Measurements from ENCODE around the gene TNS4.

- TF ChIP-seq UBTF (IDR thresholded peaks at IDR 0.05; ENCODE audit: borderline replicate concordance in 1 of 2, low read depth in 2 of 2, low read length in 2 of 2) (no peak), CHD4 (IDR thresholded peaks at IDR 0.05; ENCODE audit: insufficient read depth, insufficient replicate concordance, low read depth, low read length, poor library complexity, severe bottlenecking) (no peak), MBD2 (IDR thresholded peaks at IDR 0.05; ENCODE audit: borderline replicate concordance, low read depth) (no peak), RAD51 (IDR thresholded peaks at IDR 0.05; ENCODE audit: borderline replicate concordance, low read depth) (no peak), POLR2A (conservative IDR thresholded peaks at IDR 0.05) (no peak), PHF21A (IDR thresholded peaks at IDR 0.05; ENCODE audit: borderline replicate concordance, low read depth) (no peak), MYC (IDR thresholded peaks at IDR 0.05; ENCODE audit: low read depth, low read length) (no peak), MYC (CRISPR knock-in tag; IDR thresholded peaks at IDR 0.05; ENCODE audit: borderline replicate concordance, low read depth) (no peak), E2F8 (IDR thresholded peaks at IDR 0.05; ENCODE audit: low read depth, partially characterized antibody) (no peak), ZNF384 (IDR thresholded peaks at IDR 0.05; ENCODE audit: low read depth, low read length) (no peak), SMC3 (conservative IDR thresholded peaks at IDR 0.05; ENCODE audit: insufficient read depth, low read depth, low read length) (no peak), TFE3 (CRISPR knock-in tag; IDR thresholded peaks at IDR 0.05) (no peak), MTF1 (CRISPR knock-in tag; IDR thresholded peaks at IDR 0.05; ENCODE audit: borderline replicate concordance) (no peak)
- TF ChIP-seq, protein P1, sequence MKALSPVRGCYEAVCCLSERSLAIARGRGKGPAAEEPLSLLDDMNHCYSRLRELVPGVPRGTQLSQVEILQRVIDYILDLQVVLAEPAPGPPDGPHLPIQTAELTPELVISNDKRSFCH (CRISPR knock-in tag; IDR thresholded peaks at IDR 0.05), result no peak
- TF ChIP-seq, protein P1 (tag; IDR thresholded peaks at IDR 0.05), result no peak
- TF ChIP-seq, protein P2, sequence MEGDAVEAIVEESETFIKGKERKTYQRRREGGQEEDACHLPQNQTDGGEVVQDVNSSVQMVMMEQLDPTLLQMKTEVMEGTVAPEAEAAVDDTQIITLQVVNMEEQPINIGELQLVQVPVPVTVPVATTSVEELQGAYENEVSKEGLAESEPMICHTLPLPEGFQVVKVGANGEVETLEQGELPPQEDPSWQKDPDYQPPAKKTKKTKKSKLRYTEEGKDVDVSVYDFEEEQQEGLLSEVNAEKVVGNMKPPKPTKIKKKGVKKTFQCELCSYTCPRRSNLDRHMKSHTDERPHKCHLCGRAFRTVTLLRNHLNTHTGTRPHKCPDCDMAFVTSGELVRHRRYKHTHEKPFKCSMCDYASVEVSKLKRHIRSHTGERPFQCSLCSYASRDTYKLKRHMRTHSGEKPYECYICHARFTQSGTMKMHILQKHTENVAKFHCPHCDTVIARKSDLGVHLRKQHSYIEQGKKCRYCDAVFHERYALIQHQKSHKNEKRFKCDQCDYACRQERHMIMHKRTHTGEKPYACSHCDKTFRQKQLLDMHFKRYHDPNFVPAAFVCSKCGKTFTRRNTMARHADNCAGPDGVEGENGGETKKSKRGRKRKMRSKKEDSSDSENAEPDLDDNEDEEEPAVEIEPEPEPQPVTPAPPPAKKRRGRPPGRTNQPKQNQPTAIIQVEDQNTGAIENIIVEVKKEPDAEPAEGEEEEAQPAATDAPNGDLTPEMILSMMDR (IDR thresholded peaks at IDR 0.05 in 2 of 3, conservative IDR thresholded peaks at IDR 0.05 in 1 of 3; ENCODE audit: insufficient read depth in 2 of 3, low read depth in 1 of 3, low read length in 3 of 3), result no peak
Measured at GRCh38 chr17:40447148-40447644, 54.2 kb downstream of the TNS4 start.

All from K562 (cell line).